A673 (cell line): ENCODE measurements around the gene EML6.

Experiments used
- EZH2 ChIP-seq: fragments of 200-600 bp; sonication (generic); IDR thresholded peaks from 2 replicates; pipeline ENCODE4 v1.6.1; 2017; ENCODE audit warnings: borderline replicate concordance, low read depth, mild to moderate bottlenecking, mixed read lengths, antibody characterized with exemption, low read length; ENCODE audit not compliant: poor library complexity, severe bottlenecking
- TF ChIP-seq, protein P1 (sequence below): fragments of 300-800, 200-600 bp; sonication (generic); conservative IDR thresholded peaks from 2 replicates; pipeline ENCODE4 v1.5.1; 2017; ENCODE audit warnings: low read depth, mild to moderate bottlenecking, antibody characterized with exemption, low read length, moderate library complexity, mixed read lengths

DNA sequence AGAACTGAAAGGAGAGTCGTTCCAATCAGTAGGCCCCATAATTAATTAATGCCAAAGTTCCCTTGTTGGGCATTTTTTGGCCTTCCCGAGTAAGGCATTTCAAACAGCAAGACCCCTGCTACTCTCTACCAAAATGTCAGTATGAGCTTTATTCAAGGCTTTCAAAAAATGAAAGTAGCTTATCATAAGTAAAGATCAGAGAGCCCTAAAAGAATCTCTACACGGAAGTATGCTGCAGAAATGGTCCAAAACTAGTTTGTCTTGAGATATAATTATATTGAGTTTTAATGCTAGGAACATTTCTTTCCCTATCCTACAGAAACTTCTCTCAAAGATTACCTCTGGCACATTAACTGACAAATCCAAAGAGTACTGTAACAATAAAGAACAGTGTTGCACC, 282.8 kb downstream of the EML6 start:
- TF ChIP-seq, protein P1, sequence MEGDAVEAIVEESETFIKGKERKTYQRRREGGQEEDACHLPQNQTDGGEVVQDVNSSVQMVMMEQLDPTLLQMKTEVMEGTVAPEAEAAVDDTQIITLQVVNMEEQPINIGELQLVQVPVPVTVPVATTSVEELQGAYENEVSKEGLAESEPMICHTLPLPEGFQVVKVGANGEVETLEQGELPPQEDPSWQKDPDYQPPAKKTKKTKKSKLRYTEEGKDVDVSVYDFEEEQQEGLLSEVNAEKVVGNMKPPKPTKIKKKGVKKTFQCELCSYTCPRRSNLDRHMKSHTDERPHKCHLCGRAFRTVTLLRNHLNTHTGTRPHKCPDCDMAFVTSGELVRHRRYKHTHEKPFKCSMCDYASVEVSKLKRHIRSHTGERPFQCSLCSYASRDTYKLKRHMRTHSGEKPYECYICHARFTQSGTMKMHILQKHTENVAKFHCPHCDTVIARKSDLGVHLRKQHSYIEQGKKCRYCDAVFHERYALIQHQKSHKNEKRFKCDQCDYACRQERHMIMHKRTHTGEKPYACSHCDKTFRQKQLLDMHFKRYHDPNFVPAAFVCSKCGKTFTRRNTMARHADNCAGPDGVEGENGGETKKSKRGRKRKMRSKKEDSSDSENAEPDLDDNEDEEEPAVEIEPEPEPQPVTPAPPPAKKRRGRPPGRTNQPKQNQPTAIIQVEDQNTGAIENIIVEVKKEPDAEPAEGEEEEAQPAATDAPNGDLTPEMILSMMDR, result no peak
- no peak for TF ChIP-seq EZH2
